ENCODE results near the gene TTLL6.
"Not testable (repeated sequence)": the region's sequence is repeated elsewhere in the genome, so short reads cannot be mapped to it uniquely, and the experiment has no call there.

Gene TTLL6

GRCh38 chr17:48722201-48722907 is 94.7 kb downstream of the TTLL6 start, which contains the start of gene PRAC1:
PRAC1 (minus strand) TSS chr17:48722518; CDS start chr17:48722392, 126 bp downstream.
- DNase-seq: no peak

- DNase-seq: no peak
Observed at GRCh38 chr17:48721009-48721402, 96.0 kb downstream of the TTLL6 start.

GRCh38 chr17:48720266-48721008 is 96.6 kb downstream of the TTLL6 start:
- DNase-seq: no peak

- no peak for DNase-seq
Observed at GRCh38 chr17:48719642-48720265, 97.3 kb downstream of the TTLL6 start.

GRCh38 chr17:48718761-48719641 is 98.0 kb downstream of the TTLL6 start:
- DNase-seq: no peak

DNA sequence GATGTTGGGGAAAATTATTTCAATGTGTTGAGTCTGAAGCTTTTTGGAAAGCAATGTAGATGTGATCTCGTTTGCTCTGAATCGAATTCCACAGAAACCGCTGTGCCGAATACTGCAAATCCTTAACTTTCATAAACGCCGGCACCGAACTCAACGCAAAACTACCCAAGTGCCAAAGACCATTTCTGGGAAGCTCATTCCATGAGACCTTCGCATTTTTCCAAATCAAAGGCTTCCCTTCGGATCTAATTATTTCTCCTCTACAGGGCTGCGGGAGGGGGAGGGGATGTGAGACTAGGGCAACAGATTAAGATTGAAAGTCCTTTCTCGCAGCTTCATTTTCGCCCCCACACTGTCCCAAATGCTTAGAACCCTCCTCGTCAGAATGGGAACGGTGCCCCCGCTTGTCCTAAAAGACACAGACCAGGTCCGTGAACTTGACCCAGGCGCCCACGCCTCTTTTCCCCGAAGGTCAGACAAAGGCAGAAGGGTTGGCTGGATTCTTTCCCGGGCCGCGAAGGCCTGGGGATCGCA is 98.7 kb downstream of the TTLL6 start:
- no peak for DNase-seq

GRCh38 chr17:48717367-48718226 is 99.4 kb downstream of the TTLL6 start:
- DNase-seq: no peak

DNA sequence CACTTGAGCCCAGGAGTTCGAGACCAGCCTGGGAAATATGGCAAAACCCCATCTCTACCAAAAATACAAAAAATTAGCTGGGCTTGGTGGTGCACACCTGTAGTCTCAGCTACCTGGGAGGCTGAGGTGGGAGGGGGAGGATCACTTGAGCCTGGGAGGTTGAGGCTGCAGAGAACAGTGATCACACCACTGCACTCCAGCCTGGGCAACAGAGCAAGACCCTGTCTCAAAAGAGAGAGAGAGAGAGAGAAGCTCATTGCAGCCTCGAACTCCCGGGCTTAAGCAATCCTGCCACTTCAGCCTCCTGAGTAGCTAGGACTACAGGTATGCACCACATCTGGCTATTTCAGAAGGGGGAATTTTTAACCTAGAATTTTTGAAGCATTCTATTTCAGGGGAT is 100.5 kb downstream of the TTLL6 start:
- not testable (repeated sequence) for DNase-seq

GRCh38 chr17:48715496-48716399 is 101.3 kb downstream of the TTLL6 start:
- no peak for DNase-seq

Measured in GOT3 (cell line).